ENCODE results near the gene PCDHB11.
A peak's percentile ranks its signal among the peaks of the same experiment; 100 is the strongest.
"Not testable (repeated sequence)": the region's sequence is repeated elsewhere in the genome, so short reads cannot be mapped to it uniquely, and the experiment has no call there.

PCDHB11 gene

GRCh38 chr5:141188682-141189081, 10.7 kb upstream of the PCDHB11 start:
- not testable (repeated sequence) for DNase-seq

GRCh38 chr5:141189131-141189530, 10.3 kb upstream of the PCDHB11 start:
- DNase-seq, result not testable (repeated sequence)

DNA sequence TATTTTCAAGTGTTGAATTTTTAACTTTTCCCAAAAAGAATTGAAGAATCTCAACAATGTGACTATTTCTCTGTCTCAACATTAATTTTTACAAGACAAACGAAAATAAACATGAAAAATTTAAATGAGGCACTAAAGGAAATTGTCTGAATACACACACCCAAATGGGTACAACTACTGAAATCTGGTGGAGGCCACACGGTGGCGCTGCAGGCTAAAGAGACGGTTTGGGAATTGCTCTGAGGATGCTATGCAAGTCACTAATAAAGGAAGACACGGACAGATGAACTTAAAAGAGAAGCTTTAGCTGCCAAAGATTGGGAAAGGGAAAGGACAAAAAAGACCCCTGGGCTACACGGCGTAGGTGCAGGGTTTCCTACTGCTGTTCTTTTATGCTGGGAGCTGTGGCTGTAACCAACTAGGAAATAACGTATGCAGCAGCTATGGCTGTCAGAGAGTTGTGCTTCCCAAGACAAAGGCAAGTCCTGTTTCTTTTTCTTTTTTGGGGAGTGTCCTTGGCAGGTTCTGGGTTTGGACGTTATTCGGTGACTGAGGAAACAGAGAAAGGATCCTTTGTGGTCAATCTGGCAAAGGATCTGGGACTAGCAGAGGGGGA, 7.2 kb upstream of the PCDHB11 start, which contains the start of gene PCDHB10:
Gene PCDHB10, plus strand, starts transcription at position 244 of the 616 bp plus-strand sequence. Its CDS starts 200 bp downstream, at position 444.
- DNase-seq, result peak; percentile 42 to 52

DNA sequence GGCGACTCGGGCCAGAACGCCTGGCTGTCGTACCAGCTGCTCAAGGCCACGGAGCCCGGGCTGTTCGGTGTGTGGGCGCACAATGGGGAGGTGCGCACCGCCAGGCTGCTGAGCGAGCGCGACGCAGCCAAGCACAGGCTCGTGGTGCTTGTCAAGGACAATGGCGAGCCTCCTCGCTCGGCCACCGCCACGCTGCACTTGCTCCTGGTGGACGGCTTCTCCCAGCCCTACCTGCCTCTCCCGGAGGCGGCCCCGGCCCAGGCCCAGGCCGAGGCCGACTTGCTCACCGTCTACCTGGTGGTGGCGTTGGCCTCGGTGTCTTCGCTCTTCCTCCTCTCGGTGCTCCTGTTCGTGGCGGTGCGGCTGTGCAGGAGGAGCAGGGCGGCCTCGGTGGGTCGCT, 5.1 kb upstream of the PCDHB11 start:
- DNase-seq, result not testable (repeated sequence)

GRCh38 chr5:141196363-141196762, 3.1 kb upstream of the PCDHB11 start:
- DNase-seq, result no peak

GRCh38 chr5:141201126-141201525, 1.7 kb downstream of the PCDHB11 start:
- not testable (repeated sequence) for DNase-seq

DNA sequence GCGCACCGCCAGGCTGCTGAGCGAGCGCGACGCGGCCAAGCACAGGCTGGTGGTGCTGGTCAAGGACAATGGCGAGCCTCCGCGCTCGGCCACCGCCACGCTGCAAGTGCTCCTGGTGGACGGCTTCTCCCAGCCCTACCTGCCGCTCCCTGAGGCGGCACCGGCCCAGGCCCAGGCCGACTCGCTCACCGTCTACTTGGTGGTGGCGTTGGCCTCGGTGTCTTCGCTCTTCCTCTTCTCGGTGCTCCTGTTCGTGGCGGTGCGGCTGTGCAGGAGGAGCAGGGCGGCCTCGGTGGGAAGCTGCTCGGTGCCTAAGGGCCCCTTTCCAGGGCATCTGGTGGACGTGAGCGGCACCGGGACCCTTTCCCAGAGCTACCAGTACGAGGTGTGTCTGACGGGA, 2.2 kb downstream of the PCDHB11 start:
- DNase-seq, result not testable (repeated sequence)

DNA sequence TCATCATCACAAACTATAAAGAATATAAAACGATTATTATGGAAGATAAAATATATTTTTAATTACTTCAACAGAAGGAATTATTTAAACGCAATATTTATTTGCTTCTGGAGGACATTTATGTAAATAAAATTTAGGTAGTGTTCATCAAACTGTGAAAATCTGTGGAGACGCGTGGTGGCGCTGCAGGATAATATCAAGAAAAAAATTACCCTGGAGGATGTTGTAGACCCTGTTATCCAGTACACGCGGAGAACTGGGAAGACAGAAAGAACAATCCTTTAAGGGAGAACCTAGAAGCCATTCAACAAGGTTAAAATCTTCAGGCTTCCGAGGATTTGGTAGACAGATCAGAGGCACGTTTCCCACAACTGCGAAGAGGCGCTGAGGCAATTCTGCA, 9.1 kb downstream of the PCDHB11 start, which contains the start of gene PCDHB12:
Gene PCDHB12, plus strand, starts transcription at position 242 of the 400 bp plus-strand sequence. CDS start 189 bp downstream, outside the sequence.
- DNase-seq, result no peak

GRCh38 chr5:141210281-141210680, 10.9 kb downstream of the PCDHB11 start:
- not testable (repeated sequence) for DNase-seq

DNA sequence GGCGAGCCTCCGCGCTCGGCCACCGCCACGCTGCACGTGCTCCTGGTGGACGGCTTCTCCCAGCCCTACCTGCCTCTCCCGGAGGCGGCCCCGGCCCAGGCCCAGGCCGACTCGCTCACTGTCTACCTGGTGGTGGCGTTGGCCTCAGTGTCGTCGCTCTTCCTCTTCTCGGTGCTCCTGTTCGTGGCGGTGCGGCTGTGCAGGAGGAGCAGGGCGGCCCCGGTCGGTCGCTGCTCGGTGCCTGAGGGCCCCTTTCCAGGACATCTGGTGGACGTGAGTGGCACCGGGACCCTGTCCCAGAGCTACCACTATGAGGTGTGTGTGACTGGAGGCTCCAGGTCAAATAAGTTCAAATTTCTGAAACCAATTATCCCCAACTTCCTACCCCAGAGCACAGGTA, 11.4 kb downstream of the PCDHB11 start:
- not testable (repeated sequence) for DNase-seq

GRCh38 chr5:141213656-141214339, 14.4 kb downstream of the PCDHB11 start, which contains the start of gene PCDHB13:
Gene PCDHB13 (plus strand): TSS chr5:141213919. CDS start chr5:141214124, 205 bp downstream.
- DNase-seq, result peak; percentile 23 to 31

- DNase-seq, result not testable (repeated sequence)
Observed at GRCh38 chr5:141214583-141214982, 15.2 kb downstream of the PCDHB11 start.

- not testable (repeated sequence) for DNase-seq
Observed at GRCh38 chr5:141215504-141215903, 16.1 kb downstream of the PCDHB11 start.

GRCh38 chr5:141216035-141216434, 16.6 kb downstream of the PCDHB11 start:
- not testable (repeated sequence) for DNase-seq

GRCh38 chr5:141223112-141223783, 23.8 kb downstream of the PCDHB11 start, which contains the start of gene PCDHB14:
Gene PCDHB14 (plus strand): TSS chr5:141223343. CDS start chr5:141223506, 163 bp downstream.
- no peak for DNase-seq

DNA sequence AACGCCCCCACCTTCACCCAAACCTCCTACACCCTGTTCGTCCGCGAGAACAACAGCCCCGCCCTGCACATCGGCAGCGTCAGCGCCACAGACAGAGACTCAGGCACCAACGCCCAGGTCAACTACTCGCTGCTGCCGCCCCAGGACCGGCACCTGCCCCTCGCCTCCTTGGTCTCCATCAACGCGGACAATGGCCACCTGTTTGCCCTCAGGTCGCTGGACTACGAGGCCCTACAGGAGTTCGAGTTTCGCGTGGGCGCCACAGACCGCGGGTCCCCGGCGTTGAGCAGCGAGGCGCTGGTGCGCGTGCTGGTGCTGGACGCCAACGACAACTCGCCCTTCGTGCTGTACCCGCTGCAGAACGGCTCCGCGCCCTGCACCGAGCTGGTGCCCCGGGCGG, 25.4 kb downstream of the PCDHB11 start:
- DNase-seq, result not testable (repeated sequence)

DNA sequence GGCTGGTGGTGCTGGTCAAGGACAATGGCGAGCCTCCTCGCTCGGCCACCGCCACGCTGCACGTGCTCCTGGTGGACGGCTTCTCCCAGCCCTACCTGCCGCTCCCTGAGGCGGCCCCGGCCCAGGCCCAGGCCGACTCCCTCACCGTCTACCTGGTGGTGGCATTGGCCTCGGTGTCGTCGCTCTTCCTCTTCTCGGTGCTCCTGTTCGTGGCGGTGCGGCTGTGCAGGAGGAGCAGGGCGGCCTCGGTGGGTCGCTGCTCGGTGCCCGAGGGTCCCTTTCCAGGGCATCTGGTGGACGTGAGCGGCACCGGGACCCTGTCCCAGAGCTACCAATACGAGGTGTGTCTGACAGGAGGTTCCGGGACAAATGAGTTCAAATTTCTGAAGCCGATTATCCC, 26.0 kb downstream of the PCDHB11 start:
- DNase-seq, result not testable (repeated sequence)

GRCh38 chr5:141234109-141234667, 34.8 kb downstream of the PCDHB11 start:
- no peak for DNase-seq

DNA sequence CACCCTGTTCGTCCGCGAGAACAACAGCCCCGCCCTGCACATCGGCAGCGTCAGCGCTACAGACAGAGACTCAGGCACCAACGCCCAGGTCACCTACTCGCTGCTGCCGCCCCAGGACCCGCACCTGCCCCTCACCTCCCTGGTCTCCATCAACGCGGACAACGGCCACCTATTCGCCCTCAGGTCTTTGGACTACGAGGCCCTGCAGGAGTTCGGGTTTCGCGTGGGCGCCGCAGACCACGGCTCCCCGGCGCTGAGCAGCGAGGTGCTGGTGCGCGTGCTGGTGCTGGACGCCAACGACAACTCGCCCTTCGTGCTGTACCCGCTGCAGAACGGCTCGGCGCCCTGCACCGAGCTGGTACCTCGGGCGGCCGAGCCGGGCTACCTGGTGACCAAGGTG, 36.5 kb downstream of the PCDHB11 start:
- DNase-seq, result not testable (repeated sequence)

GRCh38 chr5:141236516-141237313, 37.3 kb downstream of the PCDHB11 start:
- no peak for DNase-seq

DNA sequence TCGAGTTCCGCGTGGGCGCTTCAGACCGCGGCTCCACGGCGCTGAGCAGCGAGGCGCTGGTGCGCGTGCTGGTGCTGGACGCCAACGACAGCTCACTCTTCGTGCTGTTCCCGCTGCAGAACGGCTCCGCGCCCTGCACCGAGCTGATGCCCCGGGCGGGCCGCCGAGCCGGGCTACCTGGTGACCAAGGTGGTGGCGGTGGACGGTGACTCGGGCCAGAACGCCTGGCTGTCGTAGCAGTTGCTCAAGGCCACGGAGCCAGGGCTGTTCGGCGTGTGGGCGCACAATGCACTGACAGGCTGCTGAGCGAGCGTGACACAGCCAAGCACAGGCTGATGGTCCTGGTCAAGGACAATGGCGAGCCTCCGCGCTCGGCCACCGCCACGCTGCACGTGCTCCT, 42.1 kb downstream of the PCDHB11 start:
- DNase-seq, result no peak

- peak; percentile 12 to 17 for DNase-seq
Observed at GRCh38 chr5:141245250-141245717, 45.9 kb downstream of the PCDHB11 start, which contains the start of gene PCDHB15. Gene PCDHB15 (plus strand): TSS chr5:141245395. CDS start chr5:141245579, 184 bp downstream.

Data from activated CD4-positive, alpha-beta T cell treated with anti-CD3 and anti-CD28 coated beads, Interleukin-2, amount 50 U/mL, for 48 hours (primary cell).